Right renal pelvis (tissue), 4 donors: ENCODE results near the gene SLC66A2. TPM values are rescaled to one million over a fixed set of nuclear protein-coding genes. Genes with fewer than 3 reads are reported as not detected.

Source experiments
- DNase-seq, 4 donors: peaks; one replicate each; pipeline ENCODE4 v3.0.0-alpha.2; 2013; ENCODE audit warnings: low read depth in 4 of 4, low spot score in 3 of 4, missing footprints in 1 of 4
- polyA plus RNA-seq, 4 donors: library from polyadenylated mRNA; unstranded; fragments of 120-200 nt; gene quantifications; one replicate each; pipeline ENCODE4 v1.2.1, GENCODE V29; 2013; ENCODE audit not compliant: insufficient read length in 4 of 4

Gene SLC66A2
- polyA plus RNA-seq, 4 donors: 21.1 to 36.1 (median 26.5) TPM

DNA sequence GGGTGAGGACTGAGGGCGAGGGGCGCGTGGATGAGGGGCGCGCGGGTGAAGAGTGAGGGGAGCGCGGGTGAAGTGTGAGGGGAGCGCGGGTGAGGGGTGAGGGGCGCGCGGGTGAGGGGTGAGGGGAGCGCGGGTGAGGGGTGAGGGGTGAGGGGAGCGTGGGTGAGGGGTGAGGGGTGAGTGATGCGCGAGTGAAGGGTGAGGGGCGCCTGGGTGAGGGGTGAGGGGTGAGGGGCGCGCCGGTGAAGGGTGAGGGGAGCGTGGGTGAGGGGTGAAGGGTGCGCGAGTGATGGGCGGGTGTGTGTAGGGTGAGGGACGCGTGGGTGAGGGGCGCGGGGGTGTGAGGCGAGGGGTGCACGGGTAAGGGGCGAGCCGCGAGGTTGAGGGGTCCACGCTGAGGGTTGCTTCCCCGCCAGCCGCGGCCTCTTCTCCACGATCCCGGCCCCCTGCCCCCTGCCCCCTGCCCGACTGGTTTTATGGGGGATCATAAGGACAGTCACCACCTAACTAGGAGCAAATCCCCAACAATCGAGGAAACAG is 1.1 kb upstream of the SLC66A2 start:
- DNase-seq: no peak

- no peak for DNase-seq
Observed at GRCh38 chr18:79950515-79951341, 725 bp downstream of the SLC66A2 start.

DNA sequence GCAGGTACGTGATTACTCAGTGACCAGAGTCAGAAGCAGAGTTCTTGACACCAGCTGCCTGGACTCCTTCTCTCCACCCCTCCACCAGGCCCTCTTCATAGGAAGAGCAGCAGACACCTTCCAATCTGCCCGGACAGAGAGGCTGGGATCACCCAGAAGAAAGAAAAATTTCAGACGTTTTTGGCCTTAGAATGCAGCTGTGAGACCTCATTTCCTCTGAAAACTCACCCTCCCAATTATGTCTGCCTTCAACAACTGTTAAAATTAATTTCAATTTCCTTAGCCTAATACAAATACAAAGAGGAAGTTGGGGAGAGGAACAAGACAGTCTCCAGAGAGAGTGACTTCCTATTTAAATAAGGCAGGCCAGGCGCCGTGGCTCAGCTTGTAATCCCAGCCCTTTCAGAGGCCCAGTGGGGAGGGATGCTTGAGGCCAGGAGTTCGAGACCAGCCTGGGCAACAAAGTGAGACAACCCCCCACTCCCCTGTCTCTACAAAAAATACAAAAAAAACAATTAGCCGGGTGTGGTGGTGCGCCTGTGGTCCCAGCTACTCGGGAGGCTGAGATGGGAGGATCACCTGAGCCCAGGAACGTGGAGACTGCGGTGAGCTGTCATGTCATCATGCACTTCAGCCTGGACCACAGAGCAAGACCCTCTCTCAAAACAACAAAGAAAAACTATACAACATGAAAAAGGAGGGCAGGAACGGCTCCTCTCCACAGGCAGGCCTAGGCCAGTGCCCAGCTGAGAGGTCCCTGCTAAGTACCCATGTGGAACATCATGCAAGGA is 1.6 kb downstream of the SLC66A2 start:
- DNase-seq: no peak

GRCh38 chr18:79948719-79949411 is 2.6 kb downstream of the SLC66A2 start:
- DNase-seq: no peak

DNA sequence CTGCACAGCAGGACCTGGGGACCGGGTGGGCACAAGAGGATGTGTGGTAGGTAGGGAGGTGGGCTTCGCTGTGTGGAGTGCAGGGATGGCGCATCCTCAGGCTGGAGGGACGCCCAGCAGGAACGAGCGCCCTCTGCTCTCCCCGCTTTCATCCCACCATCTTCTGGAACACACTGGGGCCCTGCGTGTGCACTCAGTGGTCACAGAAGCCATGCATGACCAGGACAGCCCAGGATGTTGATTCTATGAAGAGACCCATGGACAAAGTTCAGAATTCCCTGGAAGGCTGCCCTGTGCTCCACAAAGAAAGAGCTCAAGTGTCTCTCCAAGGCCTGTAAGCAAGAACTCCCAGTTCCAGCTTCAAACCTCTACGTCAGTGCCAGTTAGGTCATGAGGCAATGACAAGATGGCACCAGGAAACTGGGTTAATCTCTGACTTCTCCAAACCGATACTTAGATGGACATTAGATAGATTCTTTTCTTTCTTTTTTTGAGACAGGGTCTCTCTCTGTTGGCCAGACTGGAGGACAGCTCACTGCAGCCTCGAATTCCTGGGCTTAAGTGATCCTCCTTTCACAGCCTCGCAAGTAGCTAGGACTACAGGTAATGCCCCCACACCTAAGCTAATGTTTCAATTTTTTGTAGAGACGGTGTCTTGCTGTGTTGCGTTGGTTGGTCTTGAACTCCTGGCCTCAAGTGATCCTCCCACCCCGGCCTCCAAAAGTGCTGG is 3.4 kb downstream of the SLC66A2 start:
- DNase-seq: no peak

- no peak for DNase-seq
Observed at GRCh38 chr18:79947054-79947755, 4.2 kb downstream of the SLC66A2 start.

DNA sequence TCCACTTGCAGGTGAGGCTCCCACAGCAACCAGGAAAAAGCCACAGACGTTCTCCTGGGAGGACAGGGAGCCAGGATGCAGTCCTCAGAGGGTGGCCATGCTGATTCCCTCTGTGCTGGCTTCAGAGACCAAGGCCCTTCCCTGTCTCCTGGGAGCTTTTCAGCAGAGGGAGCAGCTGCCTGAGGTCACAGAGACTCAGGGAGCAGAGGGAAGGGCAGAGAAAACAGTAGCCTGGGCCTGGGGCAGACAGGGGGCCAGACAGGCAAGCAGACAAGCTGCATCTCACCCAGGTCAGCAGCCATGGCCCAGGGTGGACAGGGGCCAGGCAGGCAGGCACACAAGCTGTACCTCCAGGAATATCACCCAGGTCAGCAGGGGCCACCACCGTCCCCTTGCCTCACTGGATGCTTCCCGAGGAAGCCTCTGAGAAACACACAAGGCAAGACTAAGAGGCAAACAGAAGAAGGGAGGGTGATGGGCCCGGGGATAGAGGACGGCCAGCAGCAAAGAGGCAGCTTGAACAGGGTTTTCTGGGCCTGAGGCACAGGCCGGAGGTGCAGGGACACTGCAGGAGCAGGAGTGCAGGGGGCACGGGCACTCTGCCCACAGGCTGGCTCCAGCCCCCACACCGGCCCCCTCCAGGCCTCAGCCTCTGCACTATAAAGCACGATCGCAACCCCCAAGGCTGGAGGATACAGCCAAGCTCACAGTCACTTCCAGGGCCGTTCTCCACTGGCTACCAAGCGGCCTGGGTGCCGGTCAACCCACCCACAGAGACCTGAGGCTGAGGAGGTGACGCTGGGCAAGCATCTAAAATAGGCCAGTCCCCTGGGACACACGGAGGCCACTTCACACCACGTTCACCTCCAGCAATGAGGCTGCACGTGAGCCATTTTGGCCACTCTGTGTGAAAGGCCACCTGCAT is 6.1 kb downstream of the SLC66A2 start:
- no peak for DNase-seq

GRCh38 chr18:79944746-79945117 is 6.7 kb downstream of the SLC66A2 start:
- DNase-seq: no peak

GRCh38 chr18:79944126-79944731 is 7.2 kb downstream of the SLC66A2 start:
- DNase-seq: no peak

DNA sequence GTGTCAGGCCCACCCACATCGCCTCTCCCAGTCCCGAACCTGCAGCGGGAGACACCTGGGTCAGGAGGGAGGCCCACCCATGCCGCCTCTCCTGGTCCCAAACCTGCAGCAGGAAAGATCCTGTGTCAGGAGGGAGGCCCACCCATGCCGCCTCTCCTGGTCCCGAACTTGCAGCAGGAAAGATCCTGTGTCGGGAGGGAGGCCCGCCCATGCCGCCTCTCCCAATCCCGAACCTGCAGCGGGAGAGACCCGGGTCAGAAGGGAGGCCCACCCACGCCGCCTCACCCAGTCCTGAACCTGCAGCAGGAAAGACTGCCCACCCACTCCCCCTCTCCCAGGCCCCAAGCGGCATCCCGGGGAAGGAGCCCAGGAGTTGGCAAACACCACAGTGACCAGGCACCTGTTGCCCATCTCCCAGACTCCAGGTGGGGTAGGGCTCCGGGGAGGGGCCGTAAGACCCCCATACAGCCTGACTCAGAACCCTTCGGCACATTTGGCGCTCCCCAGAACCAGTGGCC is 7.8 kb downstream of the SLC66A2 start:
- no peak for DNase-seq

GRCh38 chr18:79942786-79943607 is 8.5 kb downstream of the SLC66A2 start:
- no peak for DNase-seq

GRCh38 chr18:79942211-79942610 is 9.2 kb downstream of the SLC66A2 start:
- no peak for DNase-seq

DNA sequence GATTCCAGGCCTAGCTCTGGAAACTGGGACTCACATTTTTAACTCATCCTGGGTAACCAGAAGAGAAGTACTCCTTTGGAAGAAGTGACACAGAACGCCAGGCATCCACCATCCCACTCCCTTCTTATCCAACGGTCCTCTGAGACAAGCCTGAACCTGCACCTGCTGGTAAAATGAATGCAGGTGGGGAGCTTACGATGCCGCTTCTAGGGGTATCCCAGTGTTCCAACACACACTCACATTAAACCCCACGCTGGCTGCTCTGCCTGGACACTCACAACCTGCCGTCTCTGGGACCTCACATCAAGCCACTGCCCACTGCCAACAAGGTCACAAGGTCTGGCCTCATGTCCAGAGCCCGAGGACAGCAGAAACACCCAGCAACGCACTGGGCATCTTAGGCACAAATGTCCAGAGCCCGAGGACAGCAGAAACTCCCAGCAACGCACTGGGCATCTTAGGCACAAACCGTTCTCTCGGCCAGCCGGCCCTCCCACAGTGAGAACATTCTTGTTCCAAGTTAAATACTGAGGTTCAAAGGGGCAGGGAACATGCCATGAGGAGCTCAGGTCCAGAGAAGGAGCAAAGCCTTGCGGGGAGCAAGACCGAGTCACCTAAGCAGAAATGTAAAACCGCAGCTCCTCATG is 9.9 kb downstream of the SLC66A2 start:
- DNase-seq: no peak

DNA sequence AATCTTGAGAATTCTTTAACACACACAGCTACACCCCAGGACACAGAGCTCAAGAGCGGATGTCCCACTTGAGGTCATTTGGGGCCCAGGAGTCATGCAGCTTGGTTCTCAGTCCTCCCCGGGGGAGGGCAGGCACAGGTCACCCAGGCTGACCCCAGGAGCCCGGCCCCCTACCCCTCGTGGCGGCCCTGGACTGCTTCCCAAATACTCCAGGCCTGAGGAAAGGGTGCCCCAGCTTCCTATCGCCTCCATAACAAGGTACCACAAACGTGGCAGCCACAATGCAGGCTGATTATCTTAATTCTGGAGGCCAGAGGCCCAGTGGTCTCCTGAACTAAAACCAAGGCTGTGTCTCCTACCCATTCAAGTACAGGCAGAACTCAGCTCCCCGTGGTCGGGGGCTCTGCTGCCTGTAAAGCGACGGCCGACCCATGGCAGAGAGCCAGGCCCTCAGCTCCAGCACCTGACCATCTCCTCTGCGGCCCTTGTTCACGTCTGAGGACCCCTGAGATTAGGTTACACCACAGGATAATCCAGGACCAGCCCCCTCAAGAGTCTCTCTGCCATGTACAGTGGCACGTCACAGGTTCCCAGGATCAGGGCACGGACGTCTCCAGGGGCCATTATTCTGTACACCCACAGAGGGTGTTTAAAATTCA is 10.5 kb downstream of the SLC66A2 start:
- no peak for DNase-seq

DNA sequence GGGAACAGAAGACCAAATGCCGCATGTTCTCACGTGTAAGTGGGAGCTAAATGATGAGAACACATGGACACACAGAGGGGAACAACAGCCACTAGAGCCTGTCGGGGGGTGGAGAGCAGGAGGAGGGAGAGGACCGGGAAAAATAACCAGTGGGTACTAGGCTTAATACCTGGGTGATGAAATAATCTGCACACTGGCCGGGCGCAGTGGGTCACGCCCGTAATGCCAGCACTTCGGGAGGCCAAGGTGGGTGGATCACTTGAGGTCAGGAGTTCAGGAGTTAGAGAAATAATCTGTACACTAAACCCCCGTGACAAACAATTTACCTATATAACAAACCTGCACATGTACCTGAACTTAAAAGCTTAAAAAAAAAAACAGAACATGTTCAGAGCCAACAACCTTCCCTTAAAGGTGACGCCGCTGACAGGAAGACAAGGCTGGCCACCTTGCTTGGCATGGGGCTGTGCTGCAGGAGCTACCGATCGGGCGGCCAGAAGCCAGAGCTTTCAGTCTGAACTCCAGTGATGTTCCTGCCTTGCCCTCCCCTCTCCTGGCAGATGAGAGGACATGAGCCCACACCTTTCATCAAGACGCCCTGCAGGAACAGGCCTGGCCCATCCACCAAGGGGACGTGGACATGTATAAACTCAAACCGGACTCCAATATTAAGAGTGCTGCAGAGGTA is 11.2 kb downstream of the SLC66A2 start:
- DNase-seq: no peak

DNA sequence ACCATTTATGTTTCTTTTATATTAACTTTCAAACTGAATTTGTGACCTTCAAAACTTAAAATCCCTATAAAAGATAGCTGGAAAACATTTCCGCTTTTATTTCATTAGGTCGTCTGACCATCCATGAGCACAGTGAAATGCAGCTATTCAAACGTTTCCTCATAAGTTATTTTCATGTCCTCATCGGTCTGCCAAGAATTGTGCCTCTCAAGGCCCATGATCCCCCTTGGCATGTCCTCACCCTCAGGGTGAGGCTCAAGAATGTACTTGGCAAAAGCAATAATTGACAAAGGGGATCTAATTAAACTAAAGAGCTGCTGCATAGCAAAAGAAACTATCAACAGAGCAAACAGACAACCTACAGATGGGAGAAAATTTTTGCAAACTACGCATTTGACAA is 12.4 kb downstream of the SLC66A2 start:
- no peak for DNase-seq
